H1 (cell line): ENCODE measurements around the gene FREM2.

ENCODE experiments used
- ATF3 ChIP-seq: IDR thresholded peaks from 2 replicates; pipeline ENCODE4 v1.6.1; 2011; ENCODE audit warnings: low read depth, mild to moderate bottlenecking, low read length; ENCODE audit not compliant: insufficient read depth
- BCL11A ChIP-seq, 2 experiments: IDR thresholded peaks; one replicate each; pipeline ENCODE4 v1.6.1; 2011; ENCODE audit warnings: low read depth in 2 of 2, low read length in 2 of 2, mild to moderate bottlenecking in 2 of 2
- EZH2 ChIP-seq: fragments of 200-600 bp; sonication (generic); IDR thresholded peaks from 2 replicates; pipeline ENCODE4 v1.7.1; 2012; ENCODE audit warnings: low read depth, mild to moderate bottlenecking, moderate library complexity, low read length, inconsistent platforms; ENCODE audit not compliant: severe bottlenecking
- GTF2F1 ChIP-seq: IDR thresholded peaks from 2 replicates; pipeline ENCODE4 v1.6.1; 2012; ENCODE audit warnings: low read depth, low read length, improper control_type of control experiment, borderline replicate concordance
- HDAC2 ChIP-seq, 2 experiments: fragments of 300-600 bp in 1 of 2; sonication (generic) in 1 of 2; IDR thresholded peaks; 2 replicates each; pipeline ENCODE4 v1.6.1; 2011 to 2012; ENCODE audit warnings: low read depth in 2 of 2, low read length in 2 of 2, mild to moderate bottlenecking in 2 of 2, moderate library complexity in 2 of 2, borderline replicate concordance in 1 of 2, inconsistent platforms in 1 of 2
- MAX ChIP-seq: IDR thresholded peaks from 2 replicates; pipeline ENCODE4 v1.6.1; 2012; ENCODE audit warnings: inconsistent platforms
- POLR2A ChIP-seq, 2 experiments: IDR thresholded peaks; 1 replicate in 1 of 2; 2 replicates in 1 of 2; pipeline ENCODE4 v1.6.1; 2011; ENCODE audit warnings: low read depth in 2 of 2, low read length in 2 of 2, mild to moderate bottlenecking in 2 of 2; ENCODE audit errors: control extremely low read depth in 1 of 2
- POLR2AphosphoS5 ChIP-seq: IDR thresholded peaks from 2 replicates; pipeline ENCODE4 v1.6.1; 2011; ENCODE audit warnings: low read depth, low read length
- RAD21 ChIP-seq, 2 experiments: IDR thresholded peaks in 1 of 2; conservative IDR thresholded peaks in 1 of 2; 2 replicates each; pipeline ENCODE4 v1.6.1; 2011; ENCODE audit warnings: low read depth in 2 of 2, low read length in 2 of 2, improper control_type of control experiment in 1 of 2, inconsistent platforms in 1 of 2, mild to moderate bottlenecking in 1 of 2, moderate library complexity in 1 of 2
- RFX5 ChIP-seq: IDR thresholded peaks from 2 replicates; pipeline ENCODE4 v1.6.1; 2011; ENCODE audit warnings: low read depth, low read length, improper control_type of control experiment, borderline replicate concordance
- SP1 ChIP-seq: IDR thresholded peaks from 2 replicates; pipeline ENCODE4 v1.6.1; 2011; ENCODE audit warnings: low read depth, low read length
- SRF ChIP-seq: IDR thresholded peaks from 2 replicates; pipeline ENCODE4 v1.6.1; 2011; ENCODE audit warnings: mild to moderate bottlenecking, low read depth, low read length, moderate library complexity
- TF ChIP-seq, protein P1 (sequence below), 3 experiments: IDR thresholded peaks; 1 replicate in 2 of 3; 2 replicates in 1 of 3; pipeline versions ENCODE4 v1.5.1 to v1.6.1; 2011; ENCODE audit warnings: low read length in 3 of 3, mild to moderate bottlenecking in 3 of 3, inconsistent platforms in 2 of 3, low read depth in 1 of 3, moderate library complexity in 1 of 3; ENCODE audit not compliant: insufficient read depth in 1 of 3; ENCODE audit errors: control extremely low read depth in 1 of 3
- TF ChIP-seq, protein P2 (sequence below): IDR thresholded peaks from 2 replicates; pipeline ENCODE4 v1.6.1; 2012; ENCODE audit warnings: low read length, inconsistent platforms

DNA sequence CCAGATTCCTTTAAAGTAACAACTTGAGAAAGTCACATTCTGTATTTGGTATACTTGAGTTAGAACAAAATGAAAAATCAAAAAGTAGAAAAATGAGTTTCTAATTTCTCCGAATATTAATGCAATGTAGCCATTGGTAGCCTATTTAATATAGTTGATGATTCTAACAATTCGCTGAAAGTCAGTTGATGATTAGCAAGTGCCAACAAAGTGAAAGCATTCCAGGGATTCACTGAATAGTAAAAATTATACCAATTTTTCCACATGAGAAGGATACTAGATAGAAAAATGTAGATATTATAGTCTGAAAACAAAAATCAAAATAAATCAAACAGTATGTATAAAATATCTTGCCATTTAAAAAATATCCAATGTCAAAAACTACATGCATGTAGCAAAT is 117.2 kb downstream of the FREM2 start:
- TF ChIP-seq POLR2A (IDR thresholded peaks at IDR 0.05; ENCODE audit: control extremely low read depth in 1 of 2, low read depth in 2 of 2, low read length in 2 of 2): no peak
- TF ChIP-seq, protein P1, sequence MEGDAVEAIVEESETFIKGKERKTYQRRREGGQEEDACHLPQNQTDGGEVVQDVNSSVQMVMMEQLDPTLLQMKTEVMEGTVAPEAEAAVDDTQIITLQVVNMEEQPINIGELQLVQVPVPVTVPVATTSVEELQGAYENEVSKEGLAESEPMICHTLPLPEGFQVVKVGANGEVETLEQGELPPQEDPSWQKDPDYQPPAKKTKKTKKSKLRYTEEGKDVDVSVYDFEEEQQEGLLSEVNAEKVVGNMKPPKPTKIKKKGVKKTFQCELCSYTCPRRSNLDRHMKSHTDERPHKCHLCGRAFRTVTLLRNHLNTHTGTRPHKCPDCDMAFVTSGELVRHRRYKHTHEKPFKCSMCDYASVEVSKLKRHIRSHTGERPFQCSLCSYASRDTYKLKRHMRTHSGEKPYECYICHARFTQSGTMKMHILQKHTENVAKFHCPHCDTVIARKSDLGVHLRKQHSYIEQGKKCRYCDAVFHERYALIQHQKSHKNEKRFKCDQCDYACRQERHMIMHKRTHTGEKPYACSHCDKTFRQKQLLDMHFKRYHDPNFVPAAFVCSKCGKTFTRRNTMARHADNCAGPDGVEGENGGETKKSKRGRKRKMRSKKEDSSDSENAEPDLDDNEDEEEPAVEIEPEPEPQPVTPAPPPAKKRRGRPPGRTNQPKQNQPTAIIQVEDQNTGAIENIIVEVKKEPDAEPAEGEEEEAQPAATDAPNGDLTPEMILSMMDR (IDR thresholded peaks at IDR 0.05; ENCODE audit: control extremely low read depth in 1 of 3, insufficient read depth in 1 of 3, low read depth in 1 of 3, low read length in 3 of 3): no peak
- no peak for TF ChIP-seq RAD21 (IDR thresholded peaks at IDR 0.05 in 1 of 2, conservative IDR thresholded peaks at IDR 0.05 in 1 of 2; ENCODE audit: low read depth in 2 of 2, low read length in 2 of 2)
- TF ChIP-seq MAX: no peak
- TF ChIP-seq EZH2: no peak
- TF ChIP-seq, protein P2, sequence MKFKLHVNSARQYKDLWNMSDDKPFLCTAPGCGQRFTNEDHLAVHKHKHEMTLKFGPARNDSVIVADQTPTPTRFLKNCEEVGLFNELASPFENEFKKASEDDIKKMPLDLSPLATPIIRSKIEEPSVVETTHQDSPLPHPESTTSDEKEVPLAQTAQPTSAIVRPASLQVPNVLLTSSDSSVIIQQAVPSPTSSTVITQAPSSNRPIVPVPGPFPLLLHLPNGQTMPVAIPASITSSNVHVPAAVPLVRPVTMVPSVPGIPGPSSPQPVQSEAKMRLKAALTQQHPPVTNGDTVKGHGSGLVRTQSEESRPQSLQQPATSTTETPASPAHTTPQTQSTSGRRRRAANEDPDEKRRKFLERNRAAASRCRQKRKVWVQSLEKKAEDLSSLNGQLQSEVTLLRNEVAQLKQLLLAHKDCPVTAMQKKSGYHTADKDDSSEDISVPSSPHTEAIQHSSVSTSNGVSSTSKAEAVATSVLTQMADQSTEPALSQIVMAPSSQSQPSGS: no peak
- TF ChIP-seq HDAC2 (IDR thresholded peaks at IDR 0.05; ENCODE audit: borderline replicate concordance in 1 of 2, low read depth in 2 of 2, low read length in 2 of 2): no peak
- TF ChIP-seq ATF3: no peak
- no peak for TF ChIP-seq GTF2F1
- no peak for TF ChIP-seq SRF
- no peak for TF ChIP-seq RFX5
- no peak for TF ChIP-seq POLR2AphosphoS5
- no peak for TF ChIP-seq SP1
- TF ChIP-seq BCL11A (IDR thresholded peaks at IDR 0.05; ENCODE audit: low read depth in 2 of 2, low read length in 2 of 2): no peak
